ENCODE data around the gene YLPM1.
A peak's percentile ranks its signal among the peaks of the same experiment; 100 is the strongest.
"Not testable (repeated sequence)": the region's sequence is repeated elsewhere in the genome, so short reads cannot be mapped to it uniquely, and the experiment has no call there.

Gene YLPM1, protein sequence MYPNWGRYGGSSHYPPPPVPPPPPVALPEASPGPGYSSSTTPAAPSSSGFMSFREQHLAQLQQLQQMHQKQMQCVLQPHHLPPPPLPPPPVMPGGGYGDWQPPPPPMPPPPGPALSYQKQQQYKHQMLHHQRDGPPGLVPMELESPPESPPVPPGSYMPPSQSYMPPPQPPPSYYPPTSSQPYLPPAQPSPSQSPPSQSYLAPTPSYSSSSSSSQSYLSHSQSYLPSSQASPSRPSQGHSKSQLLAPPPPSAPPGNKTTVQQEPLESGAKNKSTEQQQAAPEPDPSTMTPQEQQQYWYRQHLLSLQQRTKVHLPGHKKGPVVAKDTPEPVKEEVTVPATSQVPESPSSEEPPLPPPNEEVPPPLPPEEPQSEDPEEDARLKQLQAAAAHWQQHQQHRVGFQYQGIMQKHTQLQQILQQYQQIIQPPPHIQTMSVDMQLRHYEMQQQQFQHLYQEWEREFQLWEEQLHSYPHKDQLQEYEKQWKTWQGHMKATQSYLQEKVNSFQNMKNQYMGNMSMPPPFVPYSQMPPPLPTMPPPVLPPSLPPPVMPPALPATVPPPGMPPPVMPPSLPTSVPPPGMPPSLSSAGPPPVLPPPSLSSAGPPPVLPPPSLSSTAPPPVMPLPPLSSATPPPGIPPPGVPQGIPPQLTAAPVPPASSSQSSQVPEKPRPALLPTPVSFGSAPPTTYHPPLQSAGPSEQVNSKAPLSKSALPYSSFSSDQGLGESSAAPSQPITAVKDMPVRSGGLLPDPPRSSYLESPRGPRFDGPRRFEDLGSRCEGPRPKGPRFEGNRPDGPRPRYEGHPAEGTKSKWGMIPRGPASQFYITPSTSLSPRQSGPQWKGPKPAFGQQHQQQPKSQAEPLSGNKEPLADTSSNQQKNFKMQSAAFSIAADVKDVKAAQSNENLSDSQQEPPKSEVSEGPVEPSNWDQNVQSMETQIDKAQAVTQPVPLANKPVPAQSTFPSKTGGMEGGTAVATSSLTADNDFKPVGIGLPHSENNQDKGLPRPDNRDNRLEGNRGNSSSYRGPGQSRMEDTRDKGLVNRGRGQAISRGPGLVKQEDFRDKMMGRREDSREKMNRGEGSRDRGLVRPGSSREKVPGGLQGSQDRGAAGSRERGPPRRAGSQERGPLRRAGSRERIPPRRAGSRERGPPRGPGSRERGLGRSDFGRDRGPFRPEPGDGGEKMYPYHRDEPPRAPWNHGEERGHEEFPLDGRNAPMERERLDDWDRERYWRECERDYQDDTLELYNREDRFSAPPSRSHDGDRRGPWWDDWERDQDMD (N-terminal part only)

DNA sequence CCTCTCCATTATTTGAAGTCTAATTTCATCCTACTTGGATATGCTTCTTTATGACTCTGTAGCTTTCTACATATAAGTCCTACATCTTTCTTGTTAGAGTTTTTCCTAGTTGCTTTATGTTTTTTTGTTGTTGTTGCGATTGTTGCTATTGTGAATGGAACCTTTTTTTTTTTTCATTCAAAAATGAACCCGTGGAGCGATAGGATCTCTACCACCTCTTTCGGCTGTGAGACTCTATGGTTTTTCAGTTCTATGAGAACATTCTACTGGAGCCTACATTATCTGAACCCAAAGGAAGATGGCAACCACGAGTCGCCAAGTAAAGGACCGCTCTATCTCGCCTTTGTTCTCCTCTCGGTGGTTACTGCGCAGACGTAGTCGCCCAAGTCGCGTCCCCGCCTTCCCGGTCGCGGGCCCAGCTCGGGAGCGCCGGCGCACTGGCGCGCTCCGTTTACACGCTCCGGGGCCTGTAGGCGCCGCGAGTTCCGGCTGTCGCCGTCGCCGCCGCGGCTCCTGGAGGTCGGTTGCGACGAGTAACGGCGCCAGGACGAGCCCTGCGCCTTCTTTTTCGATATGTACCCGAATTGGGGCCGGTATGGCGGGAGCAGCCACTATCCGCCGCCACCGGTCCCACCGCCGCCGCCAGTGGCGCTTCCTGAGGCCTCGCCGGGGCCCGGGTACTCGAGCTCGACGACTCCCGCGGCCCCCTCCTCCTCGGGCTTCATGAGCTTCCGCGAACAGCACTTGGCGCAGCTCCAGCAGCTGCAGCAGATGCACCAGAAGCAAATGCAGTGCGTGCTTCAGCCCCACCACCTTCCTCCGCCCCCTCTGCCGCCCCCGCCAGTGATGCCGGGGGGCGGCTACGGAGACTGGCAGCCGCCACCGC lies at the start of gene YLPM1:
YLPM1 (plus strand) TSS at position 400 of the 886 bp plus-strand sequence; CDS start at position 574, 174 bp downstream.
- DNase-seq (ENCODE audit: low spot score) = peak; percentile 96

DNA sequence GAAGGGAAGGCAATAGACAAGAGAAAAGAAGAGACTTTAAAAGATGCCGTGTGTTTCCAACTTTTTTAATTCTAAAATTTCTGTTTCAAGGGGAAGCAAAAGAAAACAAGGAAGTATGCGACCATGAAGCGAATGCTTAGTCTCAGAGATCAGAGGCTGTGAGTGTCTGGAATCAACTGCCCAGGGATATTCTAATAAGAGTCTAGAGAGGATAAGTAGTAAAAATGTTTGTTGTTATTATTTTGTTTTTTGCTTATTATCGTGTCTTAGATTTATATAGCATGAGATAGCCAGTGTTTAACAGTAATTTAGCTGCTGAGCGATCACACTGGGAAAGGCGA lies 49.8 kb upstream of the YLPM1 start:
- DNase-seq (ENCODE audit: low spot score) = no peak

DNA sequence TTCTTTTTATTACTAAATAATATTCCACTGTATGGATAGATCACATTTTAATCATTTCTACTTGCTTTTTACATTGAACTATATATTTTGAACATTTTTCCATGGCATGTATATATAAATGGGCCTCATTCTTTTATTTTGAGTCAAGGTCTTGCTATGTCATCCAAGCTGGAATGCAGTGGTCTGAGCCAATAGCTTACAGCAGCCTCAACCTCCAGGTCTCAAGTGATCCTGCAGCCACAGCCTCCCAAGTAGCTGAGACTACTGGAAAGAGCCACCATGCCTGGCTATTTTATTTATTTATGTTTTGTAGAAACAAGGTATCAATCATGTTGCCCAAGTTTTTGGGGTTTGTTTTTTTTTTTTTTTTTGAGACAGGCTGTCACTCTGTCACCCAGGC lies 42.6 kb upstream of the YLPM1 start:
- DNase-seq (ENCODE audit: low spot score) = no peak

DNA sequence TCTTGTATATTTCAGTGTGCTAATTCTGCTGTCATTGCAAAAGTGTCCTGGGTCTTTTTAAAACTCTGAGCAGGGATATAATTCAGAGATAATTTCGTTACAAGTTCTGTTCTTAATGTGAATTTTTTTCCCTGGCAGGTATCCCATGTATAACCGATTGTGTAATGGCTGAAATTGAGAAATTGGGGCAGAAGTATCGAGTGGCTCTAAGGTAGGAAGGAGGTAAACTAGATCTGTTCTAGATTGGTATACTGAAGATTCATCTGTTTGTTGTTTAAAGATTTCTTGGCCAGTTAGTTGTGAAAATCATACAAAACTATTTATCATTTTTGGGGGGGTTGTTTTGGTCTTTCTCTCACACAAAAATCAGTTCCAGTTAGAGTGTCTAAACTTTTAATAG lies 40.0 kb upstream of the YLPM1 start:
- DNase-seq (ENCODE audit: low spot score) = no peak

DNA sequence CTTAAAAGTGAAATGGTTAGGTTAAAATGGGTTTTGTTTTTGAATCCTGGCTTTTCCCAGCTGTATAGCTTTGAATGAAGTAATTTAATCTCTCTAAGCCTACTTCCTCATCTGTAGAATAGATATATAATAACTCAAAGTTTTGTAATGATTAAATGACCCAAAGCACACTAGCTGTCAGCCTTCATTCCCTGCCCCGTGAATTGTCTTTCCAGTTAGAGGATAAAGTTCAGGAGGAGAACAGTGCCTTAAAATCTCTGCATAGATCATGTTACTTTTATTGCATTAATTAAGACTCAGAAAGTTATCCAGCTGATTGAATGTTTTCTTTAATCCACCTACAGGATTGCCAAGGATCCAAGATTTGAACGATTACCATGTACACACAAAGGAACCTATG lies 30.7 kb upstream of the YLPM1 start:
- no peak for DNase-seq (ENCODE audit: low spot score)

DNA sequence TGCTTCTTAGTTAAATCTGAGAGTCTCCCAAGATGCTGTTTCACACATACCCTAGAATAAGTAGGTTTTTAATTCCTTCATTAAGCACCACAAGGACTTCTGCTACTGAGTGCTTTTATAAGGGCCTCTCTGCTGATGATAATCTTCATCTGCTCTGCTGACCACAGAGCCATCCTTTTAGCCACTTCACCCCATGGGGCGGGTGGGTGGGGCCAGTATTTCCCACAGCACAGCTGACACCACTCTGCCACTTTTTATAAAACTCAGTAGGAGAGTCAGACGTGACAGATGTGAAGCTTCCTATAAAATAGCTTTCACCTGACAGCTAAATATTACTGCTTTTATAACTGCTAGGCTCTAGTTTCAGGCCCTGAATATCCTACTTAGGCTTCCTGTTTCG lies 29.9 kb upstream of the YLPM1 start:
- DNase-seq (ENCODE audit: low spot score) = no peak

DNA sequence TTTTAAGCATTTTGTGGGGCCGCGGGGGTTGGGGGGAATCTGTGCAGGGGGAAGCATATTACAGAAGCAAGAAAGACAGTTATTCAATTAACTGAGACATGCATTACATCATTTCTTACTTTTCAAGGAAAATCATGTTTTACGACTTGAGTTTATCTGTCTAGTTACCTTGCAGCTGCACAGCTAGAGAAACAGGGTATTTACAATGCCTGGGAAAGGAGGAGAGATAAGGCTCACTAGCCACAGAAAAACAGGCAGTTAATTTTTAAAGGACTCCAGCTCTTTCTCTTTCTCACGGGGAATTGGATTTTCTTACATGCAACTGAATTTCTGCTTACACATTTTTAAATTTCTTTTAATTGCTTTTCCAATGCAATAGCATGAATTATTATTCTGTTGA lies 28.0 kb upstream of the YLPM1 start:
- DNase-seq (ENCODE audit: low spot score) = no peak

DNA sequence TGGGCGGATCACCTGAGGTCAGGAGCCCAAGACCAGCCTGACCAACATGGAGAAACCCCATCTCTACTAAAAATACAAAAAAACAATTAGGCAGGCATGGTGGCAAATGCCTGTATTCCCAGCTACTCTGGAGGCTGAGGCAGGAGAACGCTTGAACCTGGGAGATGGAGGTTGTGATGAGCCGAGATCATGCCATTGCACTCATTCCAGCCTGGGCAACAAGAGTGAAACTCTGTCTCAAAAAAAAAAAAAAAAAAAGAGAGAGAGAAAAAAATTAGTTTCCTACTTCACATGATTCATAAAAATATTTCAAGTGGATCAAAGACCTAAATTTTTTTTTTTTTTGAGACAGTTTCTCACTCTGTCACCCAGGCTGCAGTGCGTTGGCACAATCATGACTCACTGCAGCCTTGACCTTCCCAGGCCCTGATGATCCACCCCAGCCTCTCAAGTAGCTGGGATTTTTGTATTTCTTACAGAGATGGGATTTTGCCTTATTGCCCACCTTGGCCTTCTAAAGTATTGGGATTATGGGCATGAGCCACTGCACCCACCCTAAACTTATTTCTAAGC lies 25.3 kb upstream of the YLPM1 start:
- DNase-seq (ENCODE audit: low spot score) = peak; percentile 4

DNA sequence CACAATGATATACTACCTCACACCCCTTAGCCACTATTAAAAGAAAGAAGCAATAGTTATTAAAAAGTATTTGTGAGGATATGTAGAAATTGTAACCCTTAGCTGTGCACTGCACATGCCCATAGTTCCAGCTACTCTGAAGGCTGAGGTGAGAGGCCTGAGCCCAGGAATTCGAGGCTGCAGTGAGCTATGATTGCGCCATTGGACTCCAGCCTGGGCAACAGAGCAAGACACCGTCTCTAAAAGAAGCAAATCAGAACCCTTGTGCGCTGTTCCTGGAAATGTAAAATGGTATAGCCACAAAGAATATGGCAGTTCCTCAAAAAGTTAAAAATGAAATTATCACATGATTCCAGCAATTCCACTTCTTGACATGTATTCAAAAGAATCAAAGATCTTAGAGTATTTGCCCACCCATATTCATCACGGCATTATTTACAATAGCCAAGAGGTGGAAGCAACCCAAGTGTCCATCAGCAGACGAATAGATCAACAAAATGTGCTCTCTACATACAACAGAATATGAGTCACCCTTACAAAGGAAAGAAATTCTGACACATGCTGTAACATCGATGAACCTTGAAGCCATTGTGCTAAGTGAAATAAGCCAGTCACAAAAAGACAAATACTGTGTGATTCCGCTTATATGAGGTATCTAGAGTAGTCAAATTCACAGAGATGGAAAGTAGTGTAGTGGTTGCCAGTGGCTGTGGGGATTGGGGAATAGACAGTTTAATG lies 23.7 kb upstream of the YLPM1 start:
- DNase-seq (ENCODE audit: low spot score) = no peak

DNA sequence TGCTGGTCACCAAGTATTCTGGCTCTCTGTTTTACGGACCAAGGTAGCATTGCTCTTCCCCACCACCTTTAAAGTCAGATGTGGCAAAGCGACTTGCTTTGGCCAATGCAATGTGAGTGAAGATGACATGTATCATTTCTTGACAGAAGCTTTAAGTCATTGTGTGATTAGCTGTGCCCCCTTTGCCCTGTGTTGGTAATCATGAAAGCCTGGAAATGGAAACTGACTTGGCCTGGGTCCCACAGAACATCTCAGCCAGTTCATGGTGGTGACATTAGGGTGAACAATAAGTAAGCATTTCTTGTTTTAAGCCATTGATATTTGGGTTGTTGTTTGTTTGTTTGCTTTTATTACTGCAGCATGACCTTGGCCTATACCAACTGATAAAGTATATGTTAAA lies 15.9 kb upstream of the YLPM1 start:
- no peak for DNase-seq (ENCODE audit: low spot score)

DNA sequence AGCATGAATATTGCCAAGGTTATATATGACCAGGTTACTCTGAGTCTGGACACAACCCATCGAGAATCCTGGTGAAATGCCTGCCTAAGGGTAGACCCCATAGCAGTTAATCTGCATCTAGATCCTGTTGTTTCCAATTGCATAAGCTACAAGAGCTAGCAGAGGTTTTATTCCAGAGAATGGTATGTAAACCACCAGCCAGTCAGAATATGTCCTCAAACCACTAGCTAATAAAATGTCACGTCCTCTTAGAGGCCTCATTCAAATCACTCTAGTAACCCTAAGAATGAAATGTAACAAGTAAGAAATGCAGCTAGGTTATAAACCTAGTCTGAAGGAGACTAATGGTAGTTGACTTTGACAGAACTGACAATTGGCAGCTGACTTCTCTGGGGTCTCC lies 9.0 kb upstream of the YLPM1 start:
- DNase-seq (ENCODE audit: low spot score) = peak; percentile 9

DNA sequence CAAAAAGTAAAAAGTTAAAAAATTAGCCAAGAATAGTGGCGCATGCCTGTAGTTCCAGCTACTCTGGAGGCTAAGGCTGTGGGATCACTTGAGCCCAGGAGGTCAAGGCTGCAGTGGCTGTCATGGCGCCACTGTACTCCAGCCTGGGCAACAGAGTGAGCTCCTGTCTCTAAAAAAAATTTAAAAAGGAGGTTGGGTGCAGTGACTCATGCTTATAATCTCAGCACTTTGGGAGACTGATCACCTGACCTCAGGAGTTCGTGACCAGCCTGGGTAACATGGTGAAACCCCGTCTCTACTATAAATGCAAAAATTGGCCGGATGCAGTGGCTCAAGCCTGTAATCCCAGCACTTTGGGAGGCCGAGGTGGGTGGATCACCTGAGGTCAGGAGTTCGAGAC lies 8.2 kb upstream of the YLPM1 start:
- DNase-seq (ENCODE audit: low spot score) = no peak

DNA sequence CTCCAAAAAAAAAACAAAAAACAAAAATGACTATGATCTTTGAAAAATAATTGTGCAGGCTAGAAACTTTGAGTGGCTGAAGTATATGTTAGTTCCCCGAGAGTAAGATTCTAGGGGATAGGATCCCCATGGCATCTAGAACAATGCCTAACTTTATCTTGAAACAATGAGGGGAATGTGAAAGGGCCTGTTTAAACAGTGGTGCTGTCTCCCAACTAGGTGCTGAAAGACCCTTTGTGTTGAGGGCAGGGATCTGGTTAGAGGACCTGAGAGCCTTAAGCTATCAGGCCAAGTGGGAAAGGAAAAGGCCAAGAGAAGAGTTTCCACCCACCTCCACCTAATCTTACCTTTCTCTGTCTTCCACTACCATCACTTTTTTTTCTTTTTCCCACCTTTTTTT lies 6.8 kb upstream of the YLPM1 start:
- no peak for DNase-seq (ENCODE audit: low spot score)

DNA sequence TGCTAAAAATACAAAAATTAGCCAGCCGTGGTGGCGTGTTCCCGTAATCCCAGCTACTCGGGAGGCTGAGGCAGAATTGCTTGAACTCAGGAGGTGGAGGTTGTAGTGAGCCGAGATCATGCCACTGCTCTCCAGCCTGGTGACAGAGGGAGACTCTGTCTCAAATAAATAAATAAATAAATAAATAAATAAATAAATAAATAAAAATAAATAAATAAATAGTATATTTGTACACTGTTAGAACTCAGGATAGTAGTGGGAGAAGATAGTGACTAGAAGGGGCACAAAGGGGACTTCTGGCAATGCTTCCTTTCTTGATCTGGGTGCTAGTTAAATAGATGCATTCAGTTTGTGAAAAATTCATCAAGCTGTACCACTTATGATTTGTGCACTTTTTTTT lies 4.6 kb upstream of the YLPM1 start:
- DNase-seq (ENCODE audit: low spot score) = not testable (repeated sequence)

DNA sequence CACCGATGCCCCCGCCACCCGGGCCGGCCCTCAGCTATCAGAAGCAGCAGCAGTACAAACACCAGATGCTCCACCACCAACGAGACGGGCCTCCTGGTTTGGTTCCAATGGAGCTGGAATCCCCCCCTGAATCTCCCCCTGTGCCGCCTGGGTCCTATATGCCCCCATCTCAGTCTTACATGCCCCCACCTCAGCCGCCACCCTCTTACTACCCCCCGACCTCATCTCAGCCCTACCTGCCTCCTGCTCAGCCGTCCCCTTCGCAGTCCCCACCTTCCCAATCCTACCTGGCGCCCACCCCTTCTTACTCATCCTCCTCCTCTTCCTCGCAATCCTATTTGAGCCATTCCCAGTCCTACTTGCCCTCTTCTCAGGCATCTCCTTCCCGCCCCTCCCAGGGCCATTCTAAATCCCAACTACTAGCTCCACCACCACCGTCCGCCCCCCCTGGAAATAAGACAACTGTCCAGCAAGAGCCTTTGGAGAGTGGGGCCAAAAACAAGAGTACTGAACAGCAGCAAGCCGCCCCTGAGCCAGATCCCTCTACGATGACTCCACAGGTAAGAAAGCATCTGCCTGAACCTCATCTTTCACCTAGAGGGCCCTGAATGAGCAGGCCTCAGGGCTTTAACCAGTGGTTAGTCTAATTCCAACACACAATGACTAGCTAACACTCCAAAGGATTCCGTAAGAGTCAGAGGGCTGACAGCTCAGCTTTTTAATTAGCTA lies 851 bp downstream of the YLPM1 start:
- no peak for DNase-seq (ENCODE audit: low spot score)

DNA sequence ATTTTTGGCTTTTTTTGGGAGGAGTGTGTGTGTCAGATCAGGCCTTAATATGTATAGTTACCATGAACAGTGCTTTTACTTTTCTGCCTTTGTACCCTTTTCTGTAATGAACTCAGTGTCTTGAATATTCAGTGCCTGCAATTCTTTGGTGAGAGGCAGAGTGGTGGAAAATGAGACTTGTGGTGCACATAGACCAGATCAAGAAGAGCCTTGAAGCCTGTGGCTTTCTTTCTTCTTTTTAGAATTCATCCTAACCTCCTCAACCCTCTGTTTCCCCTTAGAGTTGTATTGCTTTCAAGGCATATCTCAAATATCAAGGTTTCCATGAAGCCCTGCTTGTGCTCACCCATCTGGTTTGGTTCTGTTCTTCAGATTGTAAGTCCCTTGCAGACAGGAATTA lies 2.6 kb downstream of the YLPM1 start:
- DNase-seq (ENCODE audit: low spot score) = no peak

DNA sequence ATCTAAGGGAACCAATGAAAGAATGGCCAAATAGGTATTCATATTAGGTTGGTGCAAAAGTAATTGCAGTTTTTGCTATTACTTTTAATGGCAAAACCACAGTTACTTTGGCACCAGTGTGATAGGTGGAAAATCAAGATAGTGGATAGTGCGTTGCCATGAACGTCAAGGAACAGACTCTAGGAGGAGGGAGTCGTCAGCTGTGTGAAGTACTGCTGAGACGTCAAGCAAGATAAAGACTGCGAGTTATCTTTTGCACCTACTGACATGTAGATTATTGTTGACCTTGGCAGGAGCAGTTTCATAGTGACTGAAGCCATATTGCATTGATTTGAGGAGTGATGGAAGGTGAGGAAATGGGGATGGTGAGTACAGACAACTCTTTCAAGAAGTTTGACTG lies 8.3 kb downstream of the YLPM1 start:
- no peak for DNase-seq (ENCODE audit: low spot score)

DNA sequence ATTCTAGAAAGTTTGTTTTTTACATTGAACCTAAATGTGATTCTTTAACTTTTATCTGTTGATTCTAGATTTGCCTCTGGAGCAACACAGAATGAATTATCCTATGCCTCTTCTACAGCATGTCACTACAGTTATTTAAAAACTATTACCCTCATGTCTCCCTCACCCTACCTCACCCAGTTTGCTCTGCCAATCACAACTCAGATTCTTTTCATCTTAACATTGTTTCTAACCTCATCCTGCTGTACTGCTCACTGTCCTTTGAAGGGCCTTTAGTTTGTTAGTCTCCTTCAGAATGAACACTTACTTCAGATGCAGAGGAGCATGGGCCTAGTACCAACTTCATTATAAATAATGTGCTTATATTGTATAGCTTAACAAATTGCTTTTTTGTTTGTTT lies 21.5 kb downstream of the YLPM1 start:
- no peak for DNase-seq (ENCODE audit: low spot score)

DNA sequence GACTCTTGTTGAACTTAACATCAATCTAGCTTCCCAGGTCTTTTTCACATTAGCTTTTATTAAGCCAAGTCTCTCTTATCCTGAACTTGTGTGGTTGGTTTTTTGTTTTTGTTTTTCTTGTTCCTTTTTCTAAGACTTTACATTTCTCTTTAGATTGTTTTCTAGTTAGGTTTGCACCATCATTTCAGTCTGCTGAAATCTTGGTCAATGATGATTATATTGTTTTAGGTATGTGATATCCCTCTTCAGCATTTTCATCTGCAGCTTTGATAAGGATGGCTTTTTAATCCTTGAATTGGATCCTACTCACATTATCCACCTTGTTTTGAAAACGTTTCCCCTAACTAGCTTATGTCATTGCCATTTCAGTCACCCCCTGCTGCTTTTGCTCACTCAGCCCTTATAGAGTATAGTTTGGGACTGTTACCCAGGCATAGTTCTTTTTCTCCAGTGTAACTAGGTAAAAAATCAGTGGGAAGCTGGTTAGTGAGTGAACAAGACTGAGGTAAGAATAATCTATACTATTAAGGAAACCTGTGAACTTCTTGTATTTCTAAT lies 22.0 kb downstream of the YLPM1 start:
- DNase-seq (ENCODE audit: low spot score) = no peak
